Mesendoderm (in vitro differentiated cells): ENCODE measurements around the gene PDE1C.

ENCODE experiments used
- DNase-seq: peaks from one replicate; pipeline ENCODE4 v3.0.0; 2013
- H2AK5ac ChIP-seq: 2 replicates; pipeline ENCODE4 v1.6.1; 2013; ENCODE audit warnings: low read length, inconsistent platforms
- H2BK120ac ChIP-seq: 2 replicates; pipeline ENCODE4 v1.6.1; 2013; ENCODE audit warnings: low read depth, mild to moderate bottlenecking, low read length, moderate library complexity, mixed read lengths
- H2BK15ac ChIP-seq: replicated peaks from 2 replicates; pipeline ENCODE4 v1.6.1; 2013; ENCODE audit warnings: low read depth, mild to moderate bottlenecking, moderate library complexity
- H2BK5ac ChIP-seq: 2 replicates; pipeline ENCODE4 v1.6.1; 2013; ENCODE audit warnings: low read length, inconsistent platforms
- H3K18ac ChIP-seq: 2 replicates; pipeline ENCODE4 v1.6.1; 2013; ENCODE audit warnings: mild to moderate bottlenecking, low read length, mixed read lengths
- H3K23ac ChIP-seq: one replicate; pipeline ENCODE4 v1.6.1; 2013; ENCODE audit warnings: low read length
- H3K27ac ChIP-seq: 2 replicates; pipeline ENCODE4 v1.5.1; 2013; ENCODE audit warnings: low read depth, mild to moderate bottlenecking, inconsistent platforms, low read length, moderate library complexity
- H3K27me3 ChIP-seq: 2 replicates; pipeline ENCODE4 v1.6.1; 2013; ENCODE audit warnings: low read length, control low read depth, mild to moderate bottlenecking, inconsistent platforms; ENCODE audit not compliant: insufficient read depth, poor library complexity
- H3K36me3 ChIP-seq: 2 replicates; pipeline ENCODE4 v1.6.1; 2013; ENCODE audit warnings: low read length, inconsistent platforms; ENCODE audit not compliant: control insufficient read depth, insufficient read depth
- H3K4ac ChIP-seq: one replicate; pipeline ENCODE4 v1.6.1; 2013; ENCODE audit warnings: low read depth, mild to moderate bottlenecking, low read length, moderate library complexity
- H3K4me1 ChIP-seq: 2 replicates; pipeline ENCODE4 v1.6.1; 2013; ENCODE audit warnings: low read depth, low read length, inconsistent platforms; ENCODE audit not compliant: control insufficient read depth
- H3K4me2 ChIP-seq: 2 replicates; pipeline ENCODE4 v1.6.1; 2013; ENCODE audit warnings: low read length
- H3K4me3 ChIP-seq: 2 replicates; pipeline ENCODE4 v1.5.1; 2013; ENCODE audit warnings: mild to moderate bottlenecking, low read length
- H3K56ac ChIP-seq: one replicate; pipeline ENCODE4 v1.6.1; 2013; ENCODE audit warnings: low read length
- H3K79me1 ChIP-seq: 2 replicates; pipeline ENCODE4 v1.6.1; 2013; ENCODE audit warnings: low read length, inconsistent platforms
- H3K79me2 ChIP-seq: 2 replicates; pipeline ENCODE4 v1.6.1; 2013; ENCODE audit warnings: mild to moderate bottlenecking, low read length; ENCODE audit not compliant: control insufficient read depth, insufficient read depth
- H3K9ac ChIP-seq: 2 replicates; pipeline ENCODE4 v1.6.1; 2013; ENCODE audit warnings: low read length, inconsistent platforms
- H4K5ac ChIP-seq: one replicate; pipeline ENCODE4 v1.6.1; 2013; ENCODE audit warnings: low read length
- H4K8ac ChIP-seq: one replicate; pipeline ENCODE4 v1.6.1; 2013; ENCODE audit warnings: low read depth, mild to moderate bottlenecking, control low read depth, low read length, moderate library complexity
- WGBS: extraction: QIAGEN DNeasy Blood & Tissue Kit; methylation state at CpG from one replicate; pipeline ENCODE4 v1.1.7; 2013; ENCODE audit warnings: low lambda C conversion rate, missing lambda C conversion rate; ENCODE audit not compliant: insufficient coverage; ENCODE audit errors: extremely low coverage; 5-methylcytosine and 5-hydroxymethylcytosine counted together

The PDE1C gene

DNA sequence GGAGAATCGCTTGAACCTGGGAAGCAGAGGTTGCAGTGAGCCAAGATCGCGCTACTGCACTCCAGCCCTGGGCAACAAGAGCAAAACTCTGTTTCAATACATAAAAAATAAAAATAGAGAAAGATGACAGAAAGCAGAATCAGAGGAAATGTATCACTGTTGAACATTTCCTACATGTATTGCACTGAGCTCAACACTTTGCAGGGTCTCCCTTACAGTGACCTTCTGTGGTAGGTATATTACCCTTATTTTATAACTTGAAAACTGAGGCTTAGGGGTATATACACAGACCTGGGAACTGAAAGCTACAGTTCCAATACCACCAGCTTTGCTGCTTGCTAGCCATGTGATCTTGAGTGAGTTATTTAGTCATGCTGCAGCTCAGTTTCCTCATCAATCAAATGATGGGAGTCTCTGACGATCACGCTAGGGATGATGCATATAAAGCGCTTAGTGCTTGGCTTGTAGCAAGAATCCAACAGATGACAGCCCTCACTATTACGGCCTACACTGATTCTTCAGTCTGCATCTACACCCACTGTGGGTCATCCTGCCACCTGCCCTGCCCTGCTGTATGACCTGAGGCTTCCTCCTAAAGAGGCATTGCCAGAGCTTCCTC lies 99.0 kb downstream of the PDE1C start:
- Histone ChIP-seq H3K23ac (no peak overlapping the region), H4K5ac (no peak overlapping the region), H3K18ac (no peak overlapping the region), H3K79me2 (no peaks in the 10 kb centered on the region), H3K4me2 (no peak overlapping the region), H3K9ac (no peak overlapping the region), H3K27ac (no peak overlapping the region), H3K4ac (no peak overlapping the region), H2BK120ac (no peak overlapping the region), H3K56ac (no peak overlapping the region), H3K36me3 (no peaks in the 10 kb centered on the region), H2BK15ac (no peak overlapping the region), H3K4me3 (no peak overlapping the region), H3K4me1 (no peaks in the 10 kb centered on the region), H2AK5ac (no peak overlapping the region), H3K79me1 (no peaks in the 10 kb centered on the region), H2BK5ac (no peak overlapping the region), H4K8ac (no peak overlapping the region), H3K27me3 (peaks cover 2% of the 10 kb centered on the region)
- DNase-seq, result no peak
- no CpG with 5 or more reads among the region's 7 CpGs for WGBS

DNA sequence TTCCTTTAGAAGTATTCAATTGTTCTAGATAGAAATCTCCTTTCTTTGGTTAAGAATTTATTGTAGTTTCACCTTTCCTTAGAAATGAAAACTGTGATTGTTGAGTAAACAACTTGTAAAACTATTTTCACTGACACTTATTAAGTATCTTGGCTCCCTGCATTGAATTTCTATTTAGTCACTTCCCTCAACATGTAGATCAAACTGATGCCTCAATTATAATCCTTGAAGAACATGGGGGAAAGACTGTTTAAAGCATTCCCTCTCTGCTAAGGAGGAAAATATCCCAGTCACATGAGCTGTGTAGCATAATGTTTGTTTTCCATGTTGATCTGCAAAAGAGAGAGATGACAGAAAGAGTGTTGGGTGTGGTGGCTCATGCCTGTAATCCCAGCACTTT lies 99.7 kb downstream of the PDE1C start:
- no peak overlapping the region for H3K56ac ChIP-seq
- H3K4me1 ChIP-seq, result no peaks in the 10 kb centered on the region
- no peaks in the 10 kb centered on the region for H3K36me3 ChIP-seq
- H3K9ac ChIP-seq, result no peak overlapping the region
- no peak overlapping the region for H4K5ac ChIP-seq
- no peaks in the 10 kb centered on the region for H3K79me2 ChIP-seq
- no peak for DNase-seq
- H3K27ac ChIP-seq, result no peak overlapping the region
- H2BK5ac ChIP-seq, result no peak overlapping the region
- no peak overlapping the region for H3K4ac ChIP-seq
- H3K23ac ChIP-seq, result no peak overlapping the region
- H2BK15ac ChIP-seq, result no peak overlapping the region
- H4K8ac ChIP-seq, result no peak overlapping the region
- H3K18ac ChIP-seq, result no peak overlapping the region
- H3K27me3 ChIP-seq, result peaks cover 2% of the 10 kb centered on the region
- H3K4me2 ChIP-seq, result no peak overlapping the region
- H3K79me1 ChIP-seq, result no peaks in the 10 kb centered on the region
- no peak overlapping the region for H3K4me3 ChIP-seq
- H2AK5ac ChIP-seq, result no peak overlapping the region
- no peak overlapping the region for H2BK120ac ChIP-seq

DNA sequence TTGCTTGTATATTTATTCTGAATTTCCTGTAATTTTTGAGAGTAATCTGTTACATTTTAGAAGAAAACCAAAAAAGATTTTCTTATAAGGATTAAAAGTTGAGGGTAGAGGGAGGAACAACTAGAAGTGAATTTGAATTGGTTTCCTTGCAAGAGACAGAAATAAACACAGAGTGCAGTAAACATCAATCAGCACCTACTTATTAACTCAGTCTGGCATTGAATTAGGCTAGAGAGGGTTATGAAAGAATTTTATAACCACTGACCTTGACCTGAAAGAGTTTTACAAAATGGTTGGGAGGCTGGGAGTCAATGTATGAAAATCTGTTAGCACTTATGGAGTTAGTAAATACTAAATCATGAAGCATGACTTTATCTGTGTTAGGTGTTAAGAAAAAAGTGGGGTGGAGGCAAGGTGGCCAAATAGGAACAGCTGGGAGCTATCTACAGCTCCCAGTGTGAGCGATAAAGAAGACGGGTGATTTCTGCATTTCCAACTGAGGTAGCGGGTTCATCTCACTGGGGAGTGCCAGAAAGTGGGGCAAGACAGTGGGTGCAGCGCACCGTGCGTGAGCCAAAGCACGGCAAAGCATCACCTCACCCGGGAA lies 106.5 kb downstream of the PDE1C start:
- H2BK15ac ChIP-seq, result no peak overlapping the region
- no peaks in the 10 kb centered on the region for H3K79me1 ChIP-seq
- H3K4me2 ChIP-seq, result no peak overlapping the region
- H3K36me3 ChIP-seq, result no peaks in the 10 kb centered on the region
- no peak overlapping the region for H3K56ac ChIP-seq
- WGBS, result no CpG with 5 or more reads among the region's 8 CpGs
- no peak overlapping the region for H3K23ac ChIP-seq
- H4K5ac ChIP-seq, result no peak overlapping the region
- H3K4me1 ChIP-seq, result no peaks in the 10 kb centered on the region
- H3K27me3 ChIP-seq, result no peaks in the 10 kb centered on the region
- H2BK5ac ChIP-seq, result no peak overlapping the region
- H4K8ac ChIP-seq, result no peak overlapping the region
- H3K27ac ChIP-seq, result no peak overlapping the region
- no peak overlapping the region for H3K4ac ChIP-seq
- no peak overlapping the region for H3K18ac ChIP-seq
- H2AK5ac ChIP-seq, result no peak overlapping the region
- H2BK120ac ChIP-seq, result no peak overlapping the region
- H3K4me3 ChIP-seq, result no peak overlapping the region
- DNase-seq, result no peak
- no peak overlapping the region for H3K9ac ChIP-seq
- no peaks in the 10 kb centered on the region for H3K79me2 ChIP-seq

DNA sequence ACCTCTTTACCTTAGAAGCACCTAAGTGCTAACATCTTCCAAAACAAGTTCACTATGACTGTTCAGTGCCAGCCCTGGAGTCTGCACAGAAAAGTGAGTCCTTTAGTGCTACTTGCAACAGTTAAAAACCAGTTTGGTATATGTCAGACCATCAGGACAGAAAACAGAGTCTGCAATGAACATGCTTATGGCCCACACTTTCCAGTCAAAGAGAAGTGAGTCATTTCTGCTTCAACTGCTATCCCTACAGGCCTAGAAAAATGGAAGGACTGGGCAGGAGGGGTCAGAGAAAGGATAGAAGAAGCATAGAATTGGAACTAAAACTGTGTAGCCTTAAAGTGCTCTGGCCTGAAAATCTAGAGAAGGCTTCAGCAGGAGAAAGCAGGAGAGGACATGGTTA lies 108.0 kb downstream of the PDE1C start:
- Histone ChIP-seq H3K27me3 (no peaks in the 10 kb centered on the region), H3K27ac (no peak overlapping the region), H4K8ac (no peak overlapping the region), H3K4me3 (no peak overlapping the region), H3K18ac (no peak overlapping the region), H3K4ac (no peak overlapping the region), H3K56ac (no peak overlapping the region), H3K4me1 (peaks cover under 1% of the 10 kb centered on the region), H2BK120ac (no peak overlapping the region), H3K9ac (no peak overlapping the region), H3K79me2 (no peaks in the 10 kb centered on the region), H2BK5ac (no peak overlapping the region), H2AK5ac (no peak overlapping the region), H3K36me3 (no peaks in the 10 kb centered on the region), H3K79me1 (no peaks in the 10 kb centered on the region), H3K23ac (no peak overlapping the region), H2BK15ac (no peak overlapping the region), H3K4me2 (no peak overlapping the region), H4K5ac (no peak overlapping the region)
- DNase-seq, result no peak

DNA sequence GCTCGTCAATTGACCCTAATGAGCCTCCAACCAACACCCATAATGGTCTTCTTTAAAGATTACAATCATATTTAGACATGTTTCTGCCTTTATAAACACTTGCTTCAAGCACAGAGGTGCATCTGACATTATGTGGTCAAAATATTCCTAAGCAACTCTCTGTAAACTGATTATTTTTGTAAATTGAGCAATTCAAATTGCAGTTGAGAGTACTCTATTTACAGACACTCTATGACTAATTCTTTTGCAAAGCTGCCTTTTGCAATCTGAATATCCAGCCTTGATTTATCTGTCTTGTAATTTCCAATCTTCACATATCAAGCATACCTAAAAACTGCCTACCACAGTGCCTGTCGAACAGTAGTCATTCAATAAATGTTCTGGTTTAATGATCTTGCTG lies 112.0 kb downstream of the PDE1C start:
- H2BK5ac ChIP-seq, result no peak overlapping the region
- WGBS, result no CpG with 5 or more reads among the region's 2 CpGs
- no peak overlapping the region for H3K18ac ChIP-seq
- no peak overlapping the region for H3K4ac ChIP-seq
- H3K4me1 ChIP-seq, result peaks cover 6% of the 10 kb centered on the region
- no peak overlapping the region for H2BK120ac ChIP-seq
- no peaks in the 10 kb centered on the region for H3K27me3 ChIP-seq
- H2BK15ac ChIP-seq, result no peak overlapping the region
- H3K4me2 ChIP-seq, result no peak overlapping the region
- H3K56ac ChIP-seq, result no peak overlapping the region
- no peak overlapping the region for H3K27ac ChIP-seq
- no peak overlapping the region for H2AK5ac ChIP-seq
- DNase-seq, result no peak
- no peaks in the 10 kb centered on the region for H3K79me1 ChIP-seq
- no peaks in the 10 kb centered on the region for H3K79me2 ChIP-seq
- no peak overlapping the region for H3K4me3 ChIP-seq
- no peak overlapping the region for H3K9ac ChIP-seq
- H4K5ac ChIP-seq, result no peak overlapping the region
- no peaks in the 10 kb centered on the region for H3K36me3 ChIP-seq
- H3K23ac ChIP-seq, result no peak overlapping the region
- no peak overlapping the region for H4K8ac ChIP-seq

DNA sequence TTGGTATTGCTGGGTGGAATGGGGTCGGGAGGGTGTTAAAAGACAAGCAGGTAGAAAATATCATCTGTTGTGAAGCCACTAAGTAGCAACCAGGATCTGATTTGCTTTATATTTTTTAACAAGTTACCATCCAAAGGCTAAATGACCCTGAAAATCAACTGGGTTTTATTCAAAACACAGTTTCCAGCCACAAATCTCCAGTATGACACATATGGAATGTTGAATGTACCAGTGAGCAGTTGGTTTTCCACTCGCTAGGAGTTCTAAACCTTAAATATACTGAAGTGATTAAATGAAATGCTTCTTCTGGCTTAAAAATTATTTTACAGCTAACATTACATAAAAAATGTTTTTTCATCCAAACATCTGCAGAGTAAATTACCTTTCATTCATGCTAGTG lies 112.5 kb downstream of the PDE1C start:
- Histone ChIP-seq H3K79me2 (no peaks in the 10 kb centered on the region), H3K9ac (no peak overlapping the region), H2AK5ac (no peak overlapping the region), H3K79me1 (no peaks in the 10 kb centered on the region), H3K36me3 (no peaks in the 10 kb centered on the region), H3K27me3 (no peaks in the 10 kb centered on the region), H2BK15ac (no peak overlapping the region), H4K5ac (no peak overlapping the region), H3K18ac (peak overlapping the region; percentile 80), H3K4me3 (no peak overlapping the region), H3K4me1 (peaks cover 6% of the 10 kb centered on the region), H2BK5ac (no peak overlapping the region), H3K56ac (no peak overlapping the region), H4K8ac (no peak overlapping the region), H2BK120ac (no peak overlapping the region), H3K23ac (no peak overlapping the region), H3K27ac (no peak overlapping the region), H3K4ac (peak overlapping the region; percentile 70), H3K4me2 (no peak overlapping the region)
- no peak for DNase-seq
- WGBS, result no CpG with 5 or more reads among the region's 2 CpGs
